Embryonic facial prominence (tissue), 1 donor: Measurements from ENCODE around the gene TMEM107.
"Not testable (repeated sequence)": the region's sequence is repeated elsewhere in the genome, so short reads cannot be mapped to it uniquely, and the experiment has no call there.

Experiments used
- DNase-seq: peaks from one replicate; pipeline ENCODE4 v3.0.0-alpha.2; 2016; ENCODE audit errors: extremely low spot score

TMEM107 gene

GRCh38 chr17:8189711-8190477, 13.7 kb upstream of the TMEM107 start, which contains the start of gene BORCS6:
Gene BORCS6 (minus strand): TSS chr17:8190180. CDS start chr17:8190140, 40 bp downstream.
- DNase-seq = peak; percentile 97

DNA sequence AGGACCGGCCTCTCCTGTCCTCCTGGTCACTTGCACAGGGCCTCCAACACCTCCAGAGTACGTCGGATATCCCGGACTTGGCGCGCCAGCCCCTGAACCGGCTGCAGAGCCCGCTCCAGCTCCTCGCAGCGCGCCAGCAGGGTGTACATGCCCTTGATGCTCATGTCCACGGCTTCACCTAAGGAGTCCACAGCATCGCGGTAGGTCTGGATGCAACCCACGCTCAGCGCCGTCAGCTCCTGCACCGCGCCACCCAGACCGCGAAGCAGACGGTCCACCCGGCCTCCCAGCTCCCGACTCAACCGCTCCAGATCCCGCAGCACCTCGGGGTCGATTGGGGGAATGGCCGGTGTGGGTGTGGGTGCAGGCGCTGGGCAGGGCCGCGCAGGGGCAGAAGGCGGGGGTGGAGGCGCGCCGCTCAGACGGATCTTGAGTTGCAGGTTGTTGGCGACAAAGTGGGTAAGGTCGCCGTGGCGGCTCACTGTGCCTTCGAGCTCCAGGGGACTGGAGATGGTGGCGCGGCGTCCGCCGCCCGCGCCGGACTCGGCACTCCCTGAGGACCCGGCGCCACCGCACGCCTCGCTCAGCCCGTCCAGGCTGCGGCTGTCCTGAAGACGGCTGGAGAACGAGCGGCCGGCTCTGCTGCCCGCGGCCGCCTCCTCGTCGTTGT, 13.0 kb upstream of the TMEM107 start:
- no peak for DNase-seq

GRCh38 chr17:8188263-8188839, 12.2 kb upstream of the TMEM107 start:
- DNase-seq = no peak

DNA sequence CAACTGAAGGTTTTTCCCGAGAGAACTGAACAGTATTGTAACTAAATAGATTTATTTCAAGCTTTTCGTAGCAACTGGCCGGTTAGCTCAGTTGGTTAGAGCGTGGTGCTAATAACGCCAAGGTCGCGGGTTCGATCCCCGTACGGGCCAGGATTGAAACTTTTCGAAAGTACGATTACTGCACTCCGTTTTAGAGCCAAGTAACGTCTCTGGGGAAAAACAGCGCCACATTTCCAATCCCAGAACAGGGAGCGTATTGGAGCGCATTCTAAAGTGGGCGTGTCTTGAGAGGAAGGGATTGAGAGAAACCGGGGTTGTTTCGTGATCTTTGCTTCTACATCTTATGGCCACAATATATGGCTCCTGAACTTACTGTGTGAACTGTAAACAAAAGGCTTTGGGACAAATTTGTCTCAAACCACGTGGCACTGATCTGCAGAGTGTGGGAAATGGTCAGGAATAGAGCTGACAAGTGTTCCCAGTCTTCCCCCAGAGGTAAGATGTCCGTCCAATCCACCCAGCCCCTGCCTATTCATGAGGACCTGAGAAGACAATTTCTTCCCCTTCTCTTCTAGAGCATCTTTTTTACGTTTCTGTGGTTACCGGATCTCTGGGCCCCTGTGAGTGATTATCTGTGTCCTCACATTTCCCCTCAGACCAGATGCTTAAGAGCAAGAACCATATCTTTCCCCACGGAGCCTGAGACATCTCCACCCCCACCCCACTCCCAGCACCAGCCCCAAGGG, 11.5 kb upstream of the TMEM107 start:
- DNase-seq = peak; percentile 89

- peak; percentile 93 for DNase-seq
These were observed 10.8 kb upstream of the TMEM107 start for GRCh38 chr17:8186787-8187516.

GRCh38 chr17:8186446-8186786, 10.2 kb upstream of the TMEM107 start:
- DNase-seq = no peak

GRCh38 chr17:8185582-8186445, 9.6 kb upstream of the TMEM107 start:
- peak; percentile 53 for DNase-seq

DNA sequence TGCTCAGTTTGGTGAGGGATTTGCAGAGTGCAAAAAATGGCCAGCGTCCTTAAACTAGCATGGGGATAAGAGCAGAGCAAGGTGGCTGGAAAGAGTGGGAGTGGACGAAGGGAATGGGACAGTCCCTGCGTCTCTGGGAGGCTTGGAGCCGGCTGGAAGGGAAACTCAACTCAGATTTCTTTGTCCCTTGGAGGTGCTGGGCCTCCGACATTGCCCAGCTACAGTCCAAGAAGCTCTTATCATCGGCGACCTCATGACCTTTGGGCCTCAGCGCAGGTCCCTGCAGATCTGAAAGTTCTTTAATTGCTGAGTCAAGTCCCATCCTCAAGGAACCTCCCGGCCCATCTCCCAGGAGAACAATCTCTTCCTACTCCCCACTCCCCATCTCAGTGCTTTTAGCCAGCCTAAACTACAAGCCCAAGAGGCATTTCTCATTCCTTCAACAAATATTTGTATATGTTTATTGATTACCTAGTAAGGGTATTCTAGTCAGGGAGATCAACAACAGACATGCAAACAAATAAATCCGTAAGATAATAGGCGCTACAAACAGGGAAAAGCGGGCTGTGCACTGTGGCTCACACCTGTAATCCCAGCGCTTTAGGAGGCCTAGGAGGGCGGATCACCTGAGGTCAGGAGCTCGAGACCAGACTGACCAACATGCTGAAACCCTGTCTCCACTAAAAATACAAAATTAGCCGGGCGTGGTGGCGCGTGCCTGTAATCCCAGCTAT, 985 bp upstream of the TMEM107 start:
- no peak for DNase-seq

- no peak for DNase-seq
These were observed 384 bp downstream of the TMEM107 start for GRCh38 chr17:8175795-8176196.

DNA sequence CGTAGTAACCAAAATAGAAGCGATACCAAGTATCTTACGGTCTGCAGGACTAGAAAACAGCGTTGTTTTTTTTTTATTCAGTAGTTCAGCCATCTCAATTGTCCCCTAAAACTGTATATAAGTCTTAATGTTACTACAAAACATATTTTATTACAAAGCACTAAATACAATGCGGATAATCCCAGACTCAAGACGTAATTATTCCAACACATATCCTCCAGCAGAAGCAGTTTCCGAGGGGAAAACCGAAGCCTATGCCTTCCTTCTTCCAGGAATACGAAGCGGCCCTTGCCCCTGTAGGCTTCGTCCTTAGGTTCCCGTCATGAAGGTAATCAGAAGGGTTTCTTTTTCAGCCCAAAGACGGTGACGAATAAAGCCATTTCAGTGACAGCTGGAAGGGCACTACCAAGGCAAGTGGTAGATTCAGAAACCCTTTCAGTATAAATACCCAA, 2.3 kb downstream of the TMEM107 start:
- DNase-seq = no peak

DNA sequence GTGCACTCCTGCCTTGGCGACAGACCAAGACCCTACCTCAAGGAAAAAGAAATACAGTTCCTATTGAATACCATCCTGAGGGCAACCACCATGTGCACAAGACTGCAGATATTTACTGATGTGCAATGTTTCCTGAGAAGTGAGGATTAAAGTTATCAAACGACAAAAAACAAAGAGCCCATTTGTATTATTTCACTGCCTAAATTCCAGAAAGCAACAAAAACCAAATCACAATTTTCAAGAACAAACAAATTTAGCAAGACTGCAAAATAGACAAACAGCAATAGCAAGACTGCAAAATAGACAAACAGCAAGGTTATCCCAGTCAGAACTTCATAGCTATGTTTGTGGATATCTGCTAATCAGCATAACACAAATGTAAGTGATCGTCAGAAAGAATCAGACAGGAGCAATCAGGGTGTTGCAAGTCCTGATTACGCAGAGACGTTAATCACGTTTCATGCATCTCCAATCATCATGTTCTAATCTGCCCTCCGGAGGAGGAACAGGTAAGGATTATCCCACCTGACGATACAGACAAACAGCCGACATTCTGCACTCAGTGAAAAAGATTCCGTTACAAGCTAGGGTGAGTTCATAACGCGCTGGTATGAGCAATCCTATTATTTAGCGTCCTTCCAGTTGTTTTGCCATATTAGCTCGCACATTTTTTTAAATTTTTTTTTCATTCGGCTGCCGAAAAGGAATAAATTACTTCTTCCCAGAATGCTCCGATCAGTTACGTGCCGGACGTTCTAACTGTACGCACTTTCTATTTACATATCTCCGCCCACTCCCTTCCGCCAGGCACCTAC, 2.9 kb downstream of the TMEM107 start:
- DNase-seq = peak; percentile 96

- DNase-seq = not testable (repeated sequence)
These were observed 6.0 kb downstream of the TMEM107 start for GRCh38 chr17:8170186-8170585.

DNA sequence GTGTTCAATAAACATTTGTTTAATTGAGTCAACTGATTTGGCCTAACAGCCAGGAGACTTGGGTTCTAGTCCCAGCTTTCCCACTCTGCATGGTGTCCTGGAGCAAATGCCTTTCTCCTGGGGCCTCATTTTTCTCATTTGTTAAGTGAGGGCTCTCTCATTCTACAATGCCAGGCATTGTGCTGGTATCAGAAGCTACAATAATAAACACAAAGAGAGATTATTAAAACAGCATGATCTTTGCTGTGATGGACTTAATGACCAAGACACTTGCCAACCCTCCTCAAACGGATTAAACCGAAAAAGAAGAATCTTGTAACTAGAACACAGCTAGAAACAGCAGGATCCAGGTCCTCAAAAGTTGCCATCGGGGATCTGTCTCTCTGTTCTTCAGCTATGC, 8.7 kb downstream of the TMEM107 start:
- DNase-seq = no peak

GRCh38 chr17:8166731-8167130, 9.4 kb downstream of the TMEM107 start:
- DNase-seq = no peak

- no peak for DNase-seq
These were observed 11.4 kb downstream of the TMEM107 start for GRCh38 chr17:8164815-8165131.

DNA sequence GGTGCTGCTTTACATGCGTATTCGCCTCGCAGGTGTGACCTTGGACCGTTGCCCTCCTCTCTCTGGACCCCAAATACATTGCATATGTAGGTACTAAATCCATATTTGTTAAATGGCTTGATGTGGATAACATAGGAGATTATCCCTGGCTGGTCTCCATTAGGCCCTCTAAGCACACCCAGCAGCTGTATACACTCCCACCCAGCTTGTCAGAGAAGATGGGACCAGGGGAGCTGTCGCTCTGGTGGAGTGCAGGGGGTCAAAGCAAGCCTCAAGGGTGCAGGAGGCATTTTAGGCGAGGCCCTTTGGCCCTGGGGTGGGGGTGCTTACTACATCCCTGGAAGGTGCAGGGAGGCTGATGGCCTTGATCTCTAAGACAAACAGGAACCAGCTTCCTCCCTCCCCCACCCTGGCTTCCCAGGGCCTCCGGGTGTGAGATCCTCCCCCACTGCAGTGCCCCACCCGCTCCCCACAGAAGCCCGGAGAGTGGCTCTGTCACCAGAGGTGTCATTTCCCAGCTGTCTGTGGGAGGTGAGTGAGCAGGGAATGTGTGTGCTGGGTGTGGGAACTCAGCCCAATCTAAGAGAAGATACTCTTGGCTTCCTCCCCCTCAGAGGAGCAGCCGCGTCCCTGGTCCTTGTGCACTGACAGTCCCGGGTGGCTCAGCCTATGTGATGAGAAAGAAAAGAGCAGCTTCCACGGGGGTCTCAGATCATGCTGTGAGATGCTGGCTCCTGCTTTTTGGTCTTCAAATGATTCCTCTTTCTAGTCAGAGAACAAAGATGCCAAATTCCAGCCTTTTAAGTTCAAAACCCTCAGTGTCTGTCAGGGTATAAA, 12.0 kb downstream of the TMEM107 start:
- DNase-seq = no peak

- DNase-seq = no peak
These were observed 12.9 kb downstream of the TMEM107 start for GRCh38 chr17:8162997-8163977.
